ENCODE results near the gene EDRF1. TPM values are rescaled to one million over a fixed set of nuclear protein-coding genes. Genes with fewer than 3 reads are reported as not detected.
"Not testable (repeated sequence)": the region's sequence is repeated elsewhere in the genome, so short reads cannot be mapped to it uniquely, and the experiment has no call there.

EDRF1 gene, protein sequence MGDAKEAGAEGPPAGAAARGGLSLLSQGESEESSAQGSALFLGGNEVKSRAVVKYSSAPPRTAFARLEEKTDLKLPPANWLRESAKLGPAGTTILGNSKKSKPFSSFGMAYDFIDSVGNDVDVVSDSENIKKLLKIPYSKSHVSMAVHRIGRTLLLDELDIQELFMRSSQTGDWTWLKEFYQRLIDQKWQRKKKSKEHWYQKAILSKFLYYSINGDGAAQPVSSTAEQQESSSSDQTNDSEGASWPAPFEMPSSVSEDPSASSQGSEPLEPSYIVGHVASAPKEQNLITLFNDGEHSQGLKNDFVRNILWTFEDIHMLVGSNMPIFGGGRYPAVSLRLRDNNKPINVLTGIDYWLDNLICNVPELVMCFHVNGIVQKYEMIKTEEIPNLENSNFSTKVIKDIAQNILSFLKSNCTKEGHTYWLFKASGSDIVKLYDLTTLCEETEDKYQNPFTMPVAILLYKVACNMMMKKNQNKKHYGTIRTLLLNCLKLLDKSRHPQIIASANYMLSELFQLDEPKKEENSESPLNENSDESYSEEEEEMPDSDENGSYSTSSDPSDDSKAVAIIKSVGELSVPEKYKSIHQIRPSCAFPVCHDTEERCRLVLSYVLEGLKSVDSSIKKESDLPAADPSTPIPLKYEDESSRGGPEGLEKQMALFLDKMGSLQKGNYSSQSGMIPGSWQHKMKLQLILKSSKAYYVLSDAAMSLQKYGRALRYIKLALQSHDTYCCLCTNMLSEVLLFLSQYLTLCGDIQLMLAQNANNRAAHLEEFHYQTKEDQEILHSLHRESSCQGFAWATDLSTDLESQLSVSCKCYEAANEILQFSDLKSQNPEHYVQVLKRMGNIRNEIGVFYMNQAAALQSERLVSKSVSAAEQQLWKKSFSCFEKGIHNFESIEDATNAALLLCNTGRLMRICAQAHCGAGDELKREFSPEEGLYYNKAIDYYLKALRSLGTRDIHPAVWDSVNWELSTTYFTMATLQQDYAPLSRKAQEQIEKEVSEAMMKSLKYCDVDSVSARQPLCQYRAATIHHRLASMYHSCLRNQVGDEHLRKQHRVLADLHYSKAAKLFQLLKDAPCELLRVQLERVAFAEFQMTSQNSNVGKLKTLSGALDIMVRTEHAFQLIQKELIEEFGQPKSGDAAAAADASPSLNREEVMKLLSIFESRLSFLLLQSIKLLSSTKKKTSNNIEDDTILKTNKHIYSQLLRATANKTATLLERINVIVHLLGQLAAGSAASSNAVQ
- total RNA-seq: 10.1 TPM
- long read RNA-seq, full-length matches to known transcripts: 14 of 18 reads
- long read RNA-seq, partial matches to known transcripts: 1 of 18 reads
- long read RNA-seq, other reads (novel, unspliced or antisense): 3 of 18 reads

DNA sequence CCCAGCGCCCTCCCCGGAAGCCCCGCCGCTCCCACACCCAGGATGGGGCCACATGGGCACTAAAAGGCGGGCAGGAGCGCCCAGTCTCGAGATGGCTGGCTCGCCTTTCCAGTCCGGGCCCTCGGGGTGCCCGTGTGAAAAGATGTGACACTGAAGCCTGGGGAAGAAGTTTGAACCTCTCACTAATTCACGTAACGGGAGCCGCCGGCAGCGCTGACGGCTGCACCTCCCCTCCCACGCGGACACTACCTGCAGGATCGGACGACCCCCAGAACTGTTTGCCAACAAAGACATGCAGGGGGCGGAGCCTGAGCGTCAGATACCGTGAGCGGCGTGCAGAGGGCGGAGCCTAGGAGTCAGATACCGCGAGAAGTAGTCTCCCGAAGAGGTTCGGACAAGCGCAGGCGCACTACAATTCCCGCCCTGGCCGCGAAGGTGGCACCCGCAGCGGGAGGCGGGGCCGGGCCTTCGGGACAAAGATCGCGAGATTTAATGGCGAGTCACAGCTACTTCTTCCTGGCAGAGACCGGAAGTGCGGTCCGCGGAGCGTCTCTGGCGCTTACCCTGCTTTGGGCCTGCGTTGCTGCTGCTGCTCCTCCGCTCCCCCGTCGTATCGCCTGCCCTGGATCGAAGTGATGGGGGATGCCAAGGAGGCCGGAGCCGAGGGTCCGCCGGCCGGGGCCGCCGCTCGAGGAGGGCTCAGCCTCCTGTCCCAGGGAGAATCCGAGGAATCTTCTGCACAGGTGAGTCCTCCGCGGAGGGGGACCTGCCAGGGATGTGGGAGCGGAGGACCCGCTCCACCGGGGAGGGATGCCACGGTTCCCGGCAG, at the start of gene EDRF1:
Gene EDRF1, plus strand, starts transcription at position 537 of the 829 bp plus-strand sequence. Its CDS starts 99 bp downstream, at position 636.
- ATAC-seq (ENCODE audit: poor library complexity): peak; percentile 100
- peak; percentile 99 for DNase-seq
- intact Hi-C loops (cut with DNase I): no loop called here

DNA sequence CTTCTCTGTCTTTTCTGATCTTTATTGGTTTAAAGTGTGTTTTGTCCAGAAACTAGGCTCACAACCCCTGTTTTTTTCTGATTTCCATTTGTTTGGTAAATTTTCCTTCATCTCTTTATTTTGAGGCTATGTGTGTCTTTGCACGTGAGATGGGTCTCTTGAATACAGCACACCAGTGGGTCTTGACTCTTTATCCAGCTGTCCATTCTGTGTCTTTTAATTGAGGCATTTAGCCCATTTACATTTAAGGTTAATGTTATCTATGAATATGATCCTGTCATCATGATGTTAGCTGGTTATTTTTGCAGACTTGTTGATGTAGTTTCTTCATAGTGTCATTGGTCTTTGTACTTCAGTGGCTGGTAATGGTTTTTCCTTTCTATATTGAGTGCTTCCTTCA, 46.6 kb upstream of the EDRF1 start:
- DNase-seq: no peak
- intact Hi-C loops (cut with DNase I): no loop called here
- no peak for ATAC-seq (ENCODE audit: poor library complexity)

DNA sequence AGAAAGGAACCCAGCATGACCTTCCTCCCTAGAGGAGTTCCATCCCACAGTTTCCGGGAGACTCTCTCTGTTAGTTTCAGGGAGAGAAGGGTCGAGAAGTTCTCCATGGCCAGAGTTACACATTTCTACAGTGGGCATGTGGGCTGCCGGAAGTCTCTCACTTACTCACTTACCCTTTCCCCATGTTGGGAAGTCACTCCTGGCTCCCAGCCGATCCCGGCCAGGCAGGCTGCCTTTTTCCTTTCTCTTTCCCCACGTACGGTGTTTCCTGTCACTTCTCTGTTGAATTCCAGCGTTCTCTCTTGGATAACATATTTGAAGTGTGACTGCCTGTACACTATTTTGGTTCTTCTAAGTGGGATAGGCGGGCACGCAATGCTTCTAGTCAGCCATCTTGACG, 40.1 kb upstream of the EDRF1 start:
- DNase-seq (no peak), ATAC-seq (ENCODE audit: poor library complexity) (no peak)
- intact Hi-C loops (cut with DNase I): no loop called here

DNA sequence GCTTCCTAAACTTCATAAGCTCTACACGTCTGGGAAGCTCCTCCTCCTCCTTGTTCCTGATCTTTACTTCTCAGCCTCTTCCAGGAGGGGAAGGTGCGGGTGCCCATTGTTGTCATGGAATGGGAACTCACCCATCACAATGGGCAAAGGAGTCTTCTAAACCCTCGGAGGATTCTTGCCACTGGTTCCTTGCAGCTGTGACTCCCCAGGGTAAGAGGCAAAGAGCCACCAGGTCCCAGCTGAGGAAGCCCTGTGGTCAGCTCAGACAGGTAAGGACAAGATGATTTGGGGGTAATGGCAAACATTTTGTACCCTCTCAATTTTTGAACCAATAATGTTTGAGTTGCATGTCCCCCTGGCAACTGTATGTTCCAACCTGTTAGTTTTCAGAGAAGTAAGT, 36.4 kb upstream of the EDRF1 start, which contains the start of gene TEX36:
Gene TEX36, minus strand, starts transcription at position 101 of the 400 bp plus-strand sequence. CDS start 174 bp downstream, outside the sequence.
- DNase-seq: no peak
- no peak for ATAC-seq (ENCODE audit: poor library complexity)
- intact Hi-C loops (cut with DNase I): no loop called here

DNA sequence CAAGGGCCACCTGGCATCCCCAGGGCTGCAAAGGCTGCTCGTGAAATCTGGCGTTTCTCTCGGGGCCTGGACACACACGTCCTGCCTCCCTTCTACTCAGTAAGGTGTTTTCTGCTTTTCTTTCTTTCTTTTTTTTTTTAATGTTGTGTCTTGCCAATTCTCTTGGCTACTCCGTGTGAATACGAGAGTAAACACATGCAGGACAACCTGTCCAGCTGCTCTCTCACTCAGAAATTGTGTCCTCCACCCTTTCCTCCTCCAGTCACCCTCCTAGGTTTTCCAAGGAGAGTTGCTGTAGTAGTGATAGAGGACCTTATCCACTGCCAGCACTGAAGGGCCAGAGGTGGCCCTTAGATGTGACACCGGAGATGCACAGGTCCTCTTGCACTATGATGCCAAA, 35.7 kb upstream of the EDRF1 start:
- intact Hi-C loops (cut with DNase I): no loop called here
- DNase-seq (no peak), ATAC-seq (ENCODE audit: poor library complexity) (no peak)

DNA sequence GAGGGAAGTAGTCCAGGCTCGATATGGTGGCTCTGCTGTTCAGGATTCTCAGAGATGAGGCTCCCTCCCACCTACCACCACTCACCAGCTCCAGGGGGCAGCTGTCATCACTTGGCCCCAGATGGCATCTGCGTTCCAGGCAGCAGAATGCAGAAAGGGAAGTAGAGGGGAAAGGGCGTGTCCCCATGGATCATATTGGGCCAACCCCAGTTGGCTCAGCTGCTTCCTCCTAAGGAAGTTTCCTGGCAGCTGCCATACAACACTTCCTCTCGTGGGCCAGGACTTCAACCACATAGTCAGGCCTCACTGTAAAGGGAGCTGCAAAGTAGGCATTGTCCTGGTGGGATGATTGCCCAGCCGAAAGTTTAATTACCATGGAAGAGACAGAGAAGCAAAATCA, 34.9 kb upstream of the EDRF1 start:
- intact Hi-C loops (cut with DNase I): no loop called here
- ATAC-seq (ENCODE audit: poor library complexity): peak; percentile 60
- peak; percentile 53 for DNase-seq

DNA sequence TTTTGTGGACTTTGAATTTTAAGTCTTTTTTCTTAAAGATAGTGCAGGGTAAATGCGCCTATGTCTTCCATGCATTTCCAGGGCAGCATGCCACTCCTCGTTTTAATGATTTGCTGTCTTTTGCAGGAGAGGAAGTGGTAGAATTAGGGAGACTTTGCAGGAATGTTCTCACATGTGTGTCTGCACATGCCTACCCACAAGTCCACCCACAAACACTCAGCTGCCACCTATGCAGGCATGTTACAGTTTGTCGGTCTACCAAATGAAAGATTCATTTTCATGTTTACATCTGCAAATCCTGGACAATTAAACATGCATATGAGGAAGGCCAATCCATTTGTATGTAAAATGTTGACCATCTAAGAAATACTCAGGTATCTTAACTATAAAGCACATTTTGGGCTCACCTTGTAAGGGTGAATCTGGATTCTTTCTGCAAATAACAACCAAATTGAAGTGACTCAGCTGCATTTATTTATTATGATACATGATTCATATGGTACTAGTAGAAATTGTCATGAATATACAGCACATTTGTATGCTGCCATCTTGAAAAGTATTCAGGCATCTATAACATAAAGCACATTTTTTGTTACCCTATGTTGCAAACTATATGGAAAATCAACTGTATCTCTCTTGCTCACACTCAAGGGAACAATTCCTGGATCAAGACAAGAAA, 31.9 kb upstream of the EDRF1 start:
- ATAC-seq (ENCODE audit: poor library complexity): no peak

DNA sequence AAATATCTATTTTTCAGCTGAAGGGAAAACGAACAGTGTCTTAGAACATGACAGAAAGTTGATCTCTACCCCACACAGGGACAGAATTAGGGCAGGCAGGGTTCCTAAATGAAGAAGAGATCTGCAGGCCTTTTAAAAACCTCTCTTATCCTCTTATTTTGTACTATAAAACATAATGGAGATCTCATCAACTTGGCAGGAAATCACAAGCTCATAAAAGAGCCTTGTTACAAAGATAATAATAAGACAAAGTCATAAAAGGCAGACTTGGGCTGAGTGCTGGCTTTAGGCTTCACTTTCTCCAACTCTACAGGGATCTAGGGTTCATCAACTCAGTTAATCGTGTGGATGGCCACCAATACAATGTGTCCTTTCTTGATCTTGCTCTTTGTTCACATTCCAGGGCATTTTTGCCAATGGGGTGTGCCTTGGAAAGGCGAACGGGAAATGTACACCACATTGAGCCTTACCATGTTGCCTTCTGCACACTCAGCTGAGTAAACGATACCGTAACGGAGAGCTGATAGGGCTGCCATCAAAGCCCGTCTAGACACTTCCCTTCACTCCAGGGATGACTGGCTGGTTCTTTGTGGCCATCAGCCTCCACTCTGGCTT, 29.4 kb upstream of the EDRF1 start:
- DNase-seq (no peak), ATAC-seq (ENCODE audit: poor library complexity) (no peak)
- intact Hi-C loops (cut with DNase I): no loop called here

More for the DNA sequence above, 31.9 kb upstream of the EDRF1 start:
- no peak for DNase-seq
- intact Hi-C loops (cut with DNase I): no loop called here

DNA sequence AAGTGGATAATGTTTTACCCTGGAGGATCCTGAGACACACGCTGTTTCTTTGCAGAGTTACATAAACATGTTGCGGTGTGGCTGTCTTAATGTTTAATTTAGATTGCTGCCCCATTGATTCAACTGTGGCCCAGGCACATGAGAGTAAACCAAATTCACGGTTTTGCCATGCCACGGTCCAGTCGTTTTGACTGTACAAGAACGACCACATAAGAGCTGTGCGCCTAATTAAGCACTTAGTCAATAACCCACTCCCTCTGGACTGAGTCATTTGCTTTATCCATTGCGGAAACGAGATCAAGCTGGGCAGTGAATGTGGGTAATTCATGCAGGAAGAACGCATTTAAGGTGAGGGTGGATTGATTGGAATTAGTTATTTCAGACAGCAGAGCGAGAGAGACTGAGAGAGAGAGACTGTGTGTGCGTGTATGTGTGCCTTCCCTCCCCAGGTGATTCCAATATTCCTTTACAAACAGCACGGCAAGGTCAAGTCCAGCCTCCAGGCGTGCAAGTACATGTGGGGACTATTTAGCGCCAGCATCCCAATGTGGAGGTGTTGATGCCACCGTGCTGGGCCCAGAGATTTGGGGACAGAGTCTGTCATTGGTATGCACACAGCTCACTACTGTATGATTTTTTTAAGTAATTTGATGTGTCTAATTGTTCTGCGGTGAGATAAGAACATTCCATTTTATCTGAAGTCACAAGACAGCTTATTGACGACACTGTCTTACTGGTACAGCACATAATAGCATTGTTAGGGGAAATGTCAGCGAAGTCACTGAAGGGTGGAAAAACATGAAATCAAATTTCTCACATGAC, 28.1 kb upstream of the EDRF1 start:
- ATAC-seq (ENCODE audit: poor library complexity): no peak
- intact Hi-C loops (cut with DNase I): no loop called here
- no peak for DNase-seq

DNA sequence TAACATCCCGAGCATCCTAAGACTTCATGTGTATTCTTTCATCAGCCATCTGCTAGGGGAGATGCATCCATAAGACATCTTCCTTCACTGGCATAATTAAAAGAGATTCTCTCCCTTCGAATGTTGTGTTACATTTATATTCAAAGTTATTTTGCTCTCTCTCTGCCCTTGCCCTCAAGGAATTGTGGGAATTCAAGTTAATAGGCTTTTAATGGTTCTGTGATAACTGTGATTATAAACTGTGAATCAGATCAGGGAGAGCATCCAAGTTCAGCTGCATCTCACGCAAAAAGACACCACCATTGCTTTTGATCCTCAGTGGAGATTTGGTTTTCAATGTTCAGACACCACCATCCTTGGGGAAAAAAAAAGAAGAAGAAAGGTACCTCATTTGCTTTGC, 27.3 kb upstream of the EDRF1 start:
- intact Hi-C loops (cut with DNase I): no loop called here
- ATAC-seq (ENCODE audit: poor library complexity) (no peak), DNase-seq (no peak)

DNA sequence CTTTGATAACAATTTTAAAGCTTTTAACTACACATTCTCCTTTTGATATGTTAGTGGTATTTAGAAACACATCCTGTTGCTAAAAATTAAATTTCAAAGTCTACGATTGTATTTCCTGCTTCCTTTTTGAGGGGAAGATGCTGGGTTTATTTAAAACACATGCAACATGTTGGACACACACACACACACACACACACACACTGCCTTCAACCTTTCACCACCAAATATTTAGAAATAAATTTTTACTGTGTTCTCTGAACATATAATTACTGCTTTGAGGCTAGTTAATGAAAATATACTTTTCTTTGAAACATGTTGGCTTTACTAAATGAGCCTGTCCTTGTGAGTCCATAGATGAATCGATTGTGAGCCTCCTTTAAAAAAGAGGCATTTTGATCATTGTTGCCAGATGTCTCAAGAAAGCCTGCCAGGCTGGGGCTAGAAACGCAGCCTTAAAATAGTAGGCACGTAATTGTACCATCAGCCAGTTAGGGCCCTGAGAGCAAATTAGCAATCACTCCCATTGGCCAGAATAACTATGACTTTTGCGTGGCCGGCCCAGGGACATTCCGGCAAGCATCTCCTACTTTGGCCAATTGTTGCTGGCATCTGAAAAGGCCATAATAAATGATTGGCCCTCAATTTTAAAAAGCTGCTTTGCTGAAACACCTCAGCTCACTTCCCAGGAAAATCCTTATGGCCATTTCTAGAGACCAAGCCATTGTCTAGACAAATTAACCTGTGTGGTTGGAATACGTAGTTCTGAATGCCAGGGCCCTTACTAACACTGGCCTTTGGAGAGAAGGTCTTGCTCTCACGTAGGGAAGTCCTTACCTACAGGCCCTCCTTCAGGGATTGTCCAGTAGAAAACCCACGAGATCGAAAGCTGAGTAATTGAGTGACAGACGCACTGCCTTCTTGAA, 26.6 kb upstream of the EDRF1 start:
- DNase-seq (no peak), ATAC-seq (ENCODE audit: poor library complexity) (no peak)
- intact Hi-C loops (cut with DNase I): no loop called here

DNA sequence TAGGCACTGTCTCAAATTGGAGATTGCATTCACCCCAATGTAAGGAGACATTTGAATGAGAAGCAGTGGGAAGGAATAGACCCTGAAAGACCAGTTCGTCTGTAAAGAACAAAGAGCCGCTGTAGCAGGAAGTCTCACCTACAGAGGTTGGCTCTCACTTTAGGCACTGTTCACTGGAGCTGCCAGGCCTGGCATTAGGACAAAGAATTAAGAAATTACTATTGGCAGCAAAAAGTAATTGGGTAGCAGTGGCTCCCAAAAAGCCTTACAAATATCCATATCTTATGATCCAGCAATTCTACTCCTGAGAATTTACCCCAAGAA, 26.0 kb upstream of the EDRF1 start:
- ATAC-seq (ENCODE audit: poor library complexity) (no peak), DNase-seq (no peak)
- intact Hi-C loops (cut with DNase I): no loop called here

DNA sequence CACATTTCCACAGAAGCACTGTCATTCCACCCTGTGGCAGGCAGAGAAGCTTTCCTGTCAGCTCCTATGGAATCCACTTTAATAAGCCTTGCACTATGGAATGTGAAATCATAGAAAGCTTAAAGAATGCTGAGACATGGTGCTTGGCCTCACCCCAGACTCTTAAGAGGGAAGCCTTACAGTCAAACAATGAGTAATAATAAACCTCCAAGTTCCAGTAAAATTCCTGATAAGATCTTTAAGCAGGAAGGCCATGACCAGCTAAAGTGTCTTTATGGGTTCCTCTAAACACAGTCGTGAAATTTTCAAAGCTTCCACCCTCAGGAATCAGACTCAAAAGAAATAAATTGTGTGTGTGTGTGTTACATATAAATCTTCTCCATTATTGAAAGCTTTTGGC, 24.6 kb upstream of the EDRF1 start:
- intact Hi-C loops (cut with DNase I): no loop called here
- no peak for DNase-seq
- ATAC-seq (ENCODE audit: poor library complexity): no peak

DNA sequence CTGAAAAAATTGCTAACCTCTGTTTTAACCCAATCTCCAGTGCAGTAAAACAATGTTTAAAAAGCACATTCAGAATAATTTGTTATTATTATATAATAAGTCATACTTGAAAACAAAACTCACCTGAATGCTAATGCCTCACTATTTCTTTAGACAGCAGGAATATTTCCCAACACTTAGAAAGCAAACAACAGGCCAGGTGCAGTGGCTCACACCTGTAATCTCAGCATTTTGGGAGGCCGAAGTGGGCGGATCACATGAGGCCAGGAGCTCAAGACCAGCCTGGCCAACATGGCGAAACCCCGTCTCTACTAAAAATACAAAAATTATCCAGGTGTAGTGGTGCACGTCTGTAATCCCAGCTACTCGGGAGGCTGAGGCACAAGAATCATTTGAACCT, 22.6 kb upstream of the EDRF1 start:
- ATAC-seq (ENCODE audit: poor library complexity); DNase-seq; intact Hi-C loops (cut with DNase I): not testable (repeated sequence)

DNA sequence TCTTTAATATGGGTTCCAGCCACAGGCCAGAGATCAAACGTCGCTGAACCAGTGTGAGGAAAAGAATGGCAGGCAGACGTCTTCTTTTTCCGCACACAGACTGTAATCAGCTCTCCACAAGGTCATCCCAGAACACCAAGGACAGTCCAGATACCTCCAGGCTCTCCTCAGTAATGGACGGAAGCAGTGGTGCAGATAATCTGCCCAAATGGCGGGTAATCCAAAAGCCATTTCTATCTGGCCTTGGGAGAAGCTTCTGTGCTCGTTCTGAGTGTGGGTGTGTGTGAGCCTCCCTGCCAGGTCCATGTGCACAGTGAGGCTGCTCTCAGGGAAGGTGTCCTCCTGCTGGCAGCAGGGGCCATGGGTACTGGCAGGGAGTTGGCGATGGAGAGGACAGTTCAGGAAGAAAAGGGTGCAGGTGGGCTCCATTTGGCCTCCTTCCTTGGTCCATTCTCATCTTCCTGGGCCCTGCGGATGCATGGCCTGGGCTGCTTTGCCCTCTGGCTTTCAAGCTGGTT, 21.0 kb upstream of the EDRF1 start:
- DNase-seq (no peak), ATAC-seq (ENCODE audit: poor library complexity) (no peak)
- intact Hi-C loops (cut with DNase I): no loop called here
